Peyer's patch (tissue), 4 donors: ENCODE data around the gene KLHL6.

Experiments
- CTCF ChIP-seq, 6 experiments: fragments of 450-650 bp in 4 of 6; fragments of 200-600 bp in 2 of 6; sonication (generic) in 1 of 6; IDR thresholded peaks; one replicate each; pipeline ENCODE4 v1.5.1; 2017 to 2019; ENCODE audit warnings: antibody characterized with exemption in 6 of 6, mild to moderate bottlenecking in 3 of 6, moderate library complexity in 1 of 6
- POLR2A ChIP-seq, 2 donors: fragments of 450-650 bp; IDR thresholded peaks; one replicate each; pipeline ENCODE4 v1.5.1; 2017; ENCODE audit warnings: antibody characterized with exemption in 2 of 2, mild to moderate bottlenecking in 2 of 2, moderate library complexity in 2 of 2

- no peak for TF ChIP-seq CTCF (IDR thresholded peaks at IDR 0.05)
- TF ChIP-seq POLR2A (IDR thresholded peaks at IDR 0.05): no peak
These were observed 31.0 kb downstream of the KLHL6 start for GRCh38 chr3:183524476-183524875.
